ENCODE data around the gene PLCB1.

GRCh38 chr20:8339349-8339748 lies 207.3 kb downstream of the PLCB1 start:
- TF ChIP-seq, protein P1, sequence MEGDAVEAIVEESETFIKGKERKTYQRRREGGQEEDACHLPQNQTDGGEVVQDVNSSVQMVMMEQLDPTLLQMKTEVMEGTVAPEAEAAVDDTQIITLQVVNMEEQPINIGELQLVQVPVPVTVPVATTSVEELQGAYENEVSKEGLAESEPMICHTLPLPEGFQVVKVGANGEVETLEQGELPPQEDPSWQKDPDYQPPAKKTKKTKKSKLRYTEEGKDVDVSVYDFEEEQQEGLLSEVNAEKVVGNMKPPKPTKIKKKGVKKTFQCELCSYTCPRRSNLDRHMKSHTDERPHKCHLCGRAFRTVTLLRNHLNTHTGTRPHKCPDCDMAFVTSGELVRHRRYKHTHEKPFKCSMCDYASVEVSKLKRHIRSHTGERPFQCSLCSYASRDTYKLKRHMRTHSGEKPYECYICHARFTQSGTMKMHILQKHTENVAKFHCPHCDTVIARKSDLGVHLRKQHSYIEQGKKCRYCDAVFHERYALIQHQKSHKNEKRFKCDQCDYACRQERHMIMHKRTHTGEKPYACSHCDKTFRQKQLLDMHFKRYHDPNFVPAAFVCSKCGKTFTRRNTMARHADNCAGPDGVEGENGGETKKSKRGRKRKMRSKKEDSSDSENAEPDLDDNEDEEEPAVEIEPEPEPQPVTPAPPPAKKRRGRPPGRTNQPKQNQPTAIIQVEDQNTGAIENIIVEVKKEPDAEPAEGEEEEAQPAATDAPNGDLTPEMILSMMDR (conservative IDR thresholded peaks at IDR 0.05; ENCODE audit: low read depth, low read length), result no peak
- no peak for TF ChIP-seq EZH2 (IDR thresholded peaks at IDR 0.05; ENCODE audit: low read length, unreplicated experiment)
- TF ChIP-seq EZH2phosphoT487 (IDR thresholded peaks at IDR 0.05; ENCODE audit: borderline replicate concordance, low read length), result no peak

Measured in PC-3 (cell line).